NCI-H2081 (cell line): ENCODE data around the gene RSRC1.
"Not testable (repeated sequence)": the region's sequence is repeated elsewhere in the genome, so short reads cannot be mapped to it uniquely, and the experiment has no call there.

ENCODE experiments used
- DNase-seq, 2 experiments: peaks; one replicate each; lab custom pipeline; 2025; lab: John Stamatoyannopoulos, UW

Gene RSRC1

DNA sequence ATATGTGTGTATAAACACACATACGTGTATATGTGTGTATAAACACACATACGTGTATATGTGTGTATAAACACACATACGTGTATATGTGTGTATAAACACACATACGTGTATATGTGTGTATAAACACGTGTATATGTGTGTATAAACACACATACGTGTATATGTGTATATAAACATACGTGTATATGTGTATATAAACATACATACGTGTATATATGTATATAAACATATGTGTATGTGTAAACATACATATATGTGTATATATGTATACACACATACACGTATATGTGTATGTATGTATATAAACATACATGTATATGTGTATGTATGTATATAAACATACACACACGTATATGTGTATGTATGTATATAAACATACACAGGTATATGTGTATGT is 119.1 kb downstream of the RSRC1 start:
- not testable (repeated sequence) for DNase-seq

DNA sequence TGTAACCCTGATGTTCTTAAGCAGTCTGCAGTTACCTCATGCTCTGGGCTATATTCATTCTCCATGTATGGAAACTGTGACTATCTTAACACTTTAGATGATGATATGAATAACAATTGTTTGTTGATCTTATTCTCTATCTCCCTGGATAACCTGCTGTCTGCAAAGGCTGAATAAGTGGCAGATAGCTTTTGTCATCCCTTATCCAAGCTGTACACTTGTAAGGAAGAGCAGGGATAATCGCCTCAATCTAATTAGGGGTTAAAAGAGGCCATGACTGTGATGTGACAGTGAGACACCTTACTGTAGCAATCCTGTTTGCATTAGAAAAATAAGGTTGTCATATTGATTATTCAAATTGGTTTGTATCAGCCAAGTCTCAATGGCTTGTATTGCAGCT is 123.9 kb downstream of the RSRC1 start:
- DNase-seq: no peak

DNA sequence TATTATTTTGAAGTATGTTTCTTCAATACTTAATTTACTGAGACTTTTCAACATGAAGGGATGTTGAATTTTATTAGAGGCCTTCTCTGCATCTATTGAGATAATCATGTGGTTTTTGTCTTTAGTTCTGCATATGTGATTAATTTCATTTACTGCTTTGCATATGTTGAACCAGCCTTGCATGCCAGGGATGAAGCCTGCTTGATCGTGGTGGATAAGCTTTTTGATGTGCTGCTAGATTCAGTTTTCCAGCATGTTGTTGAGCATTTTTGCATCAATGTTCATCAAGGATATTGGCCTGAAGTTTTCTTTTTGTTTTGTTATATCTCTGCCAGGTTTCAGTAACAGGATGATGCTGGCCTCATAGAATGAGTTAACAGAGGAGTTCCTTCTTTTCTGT is 134.4 kb downstream of the RSRC1 start:
- no peak for DNase-seq

DNA sequence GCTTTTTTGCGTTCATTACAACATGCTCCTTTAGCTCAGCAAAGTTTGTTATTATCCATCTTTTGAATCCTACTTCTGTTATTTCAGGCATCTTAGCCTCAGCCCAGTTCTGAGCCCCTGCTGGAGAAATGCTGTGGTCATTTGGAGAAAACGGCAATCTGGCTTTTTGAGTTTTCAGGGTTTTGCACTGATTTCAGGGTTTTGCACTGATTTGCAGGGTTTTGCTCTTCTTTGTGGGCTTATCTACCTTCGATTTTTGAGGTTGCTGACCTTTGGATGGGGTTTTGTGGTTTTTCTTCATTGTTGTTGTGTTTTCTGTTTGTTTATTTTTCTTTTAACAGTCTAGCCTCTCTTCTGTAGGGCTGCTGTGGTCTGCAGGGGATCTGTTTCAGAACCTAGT is 137.4 kb downstream of the RSRC1 start:
- no peak for DNase-seq

DNA sequence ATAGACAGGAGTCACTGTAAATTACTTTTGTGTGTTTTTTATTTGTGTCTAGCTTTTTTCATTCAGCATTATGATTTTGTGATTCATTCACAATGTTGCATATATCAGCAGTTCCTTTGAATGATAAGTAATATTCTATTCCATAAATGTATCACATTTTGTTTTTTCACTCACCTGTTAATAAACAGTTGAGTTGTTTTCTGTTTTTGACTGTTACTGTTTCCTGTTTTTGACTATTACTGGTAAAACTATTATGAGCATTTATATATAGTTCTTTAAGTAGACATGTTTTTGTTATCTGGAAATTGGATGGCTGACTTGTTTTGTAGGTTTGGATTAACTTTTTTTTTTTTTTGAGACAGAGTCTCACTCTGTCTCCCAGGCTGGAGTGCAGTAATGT is 138.4 kb downstream of the RSRC1 start:
- no peak for DNase-seq

DNA sequence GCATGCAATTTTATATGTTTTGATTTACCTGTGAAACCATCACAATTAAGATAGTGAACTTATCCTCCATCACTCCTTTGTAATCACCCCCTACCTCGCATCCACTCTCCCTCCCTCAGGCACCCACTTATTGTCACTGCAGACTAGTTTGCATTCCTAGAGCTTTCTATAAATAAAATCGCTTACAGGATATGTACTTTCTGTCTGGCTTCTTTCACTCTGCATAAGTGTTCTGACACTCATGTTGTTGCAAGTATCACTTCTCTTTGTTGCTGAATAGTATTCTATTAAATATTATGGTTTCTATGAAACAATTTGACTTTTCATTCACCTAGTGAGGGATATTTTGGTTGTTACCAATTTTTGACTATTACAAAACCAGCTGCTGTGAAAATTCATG is 139.3 kb downstream of the RSRC1 start:
- DNase-seq: no peak

DNA sequence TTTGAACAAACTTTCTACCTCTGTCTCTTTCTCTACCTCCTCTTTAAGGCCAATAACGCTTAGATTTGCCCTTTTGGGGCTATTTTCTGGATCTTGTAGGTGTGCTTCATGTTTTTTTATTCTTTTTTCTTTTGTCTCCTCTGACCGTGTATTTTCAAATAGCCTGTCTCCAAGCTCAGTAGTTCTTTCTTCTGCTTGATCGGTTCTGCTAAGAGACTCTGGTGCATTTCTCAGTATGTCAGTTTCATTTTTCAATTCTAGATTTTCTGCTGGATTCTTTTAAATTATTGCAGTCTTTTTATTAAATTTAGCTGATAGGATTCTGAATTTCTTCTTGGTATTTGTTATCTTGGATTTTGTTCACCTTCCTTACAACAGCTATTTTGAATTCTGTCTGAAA is 148.7 kb downstream of the RSRC1 start:
- no peak for DNase-seq

DNA sequence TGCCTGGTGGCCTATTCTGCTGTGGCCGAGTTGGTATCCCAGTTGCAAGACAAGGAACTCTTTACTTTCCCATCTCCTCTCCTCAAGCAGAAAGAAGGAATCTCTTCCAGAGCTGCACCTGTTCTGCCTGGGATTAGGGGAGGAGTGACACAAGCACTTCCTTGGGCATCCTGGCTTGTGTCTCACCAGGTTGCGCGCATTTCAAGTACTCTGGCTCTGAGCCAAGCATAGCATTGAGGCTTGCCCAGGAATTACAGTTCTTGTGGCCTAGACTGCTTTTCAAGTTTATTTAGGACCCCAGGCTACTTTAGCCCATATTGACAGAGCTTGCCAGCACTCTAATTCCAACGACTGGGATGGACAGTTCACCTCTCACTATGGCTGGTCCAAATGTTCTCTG is 150.5 kb downstream of the RSRC1 start:
- DNase-seq: peak in 1 of 2 experiments; percentile 9

DNA sequence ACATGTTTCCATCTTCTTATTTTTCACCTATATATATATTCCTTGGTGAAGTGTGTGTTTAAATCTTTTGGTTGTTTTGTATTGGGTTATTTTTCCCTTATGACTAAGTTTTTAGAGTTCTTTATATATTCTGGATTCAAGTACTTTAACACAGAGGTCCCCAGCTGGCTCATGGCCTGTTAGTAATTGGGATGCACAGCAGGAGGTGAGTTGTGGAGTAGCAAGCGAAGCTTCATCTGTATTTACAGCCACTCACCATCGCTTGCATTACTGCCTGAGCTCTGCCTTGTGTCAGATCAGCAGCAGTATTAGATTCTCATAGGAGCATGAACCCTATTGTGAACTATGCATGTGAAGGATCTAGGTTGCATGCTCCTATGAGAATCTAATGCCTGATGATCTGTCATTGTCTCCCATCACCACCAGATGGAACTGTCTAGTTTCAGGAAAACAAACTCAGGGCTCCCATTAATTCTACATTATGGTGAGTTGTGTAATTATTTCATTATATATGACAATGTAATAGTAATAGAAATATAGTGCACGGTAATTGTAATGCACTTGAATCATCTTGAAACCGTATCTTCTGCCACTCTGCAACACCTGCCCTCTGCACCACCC is 151.6 kb downstream of the RSRC1 start:
- no peak for DNase-seq

DNA sequence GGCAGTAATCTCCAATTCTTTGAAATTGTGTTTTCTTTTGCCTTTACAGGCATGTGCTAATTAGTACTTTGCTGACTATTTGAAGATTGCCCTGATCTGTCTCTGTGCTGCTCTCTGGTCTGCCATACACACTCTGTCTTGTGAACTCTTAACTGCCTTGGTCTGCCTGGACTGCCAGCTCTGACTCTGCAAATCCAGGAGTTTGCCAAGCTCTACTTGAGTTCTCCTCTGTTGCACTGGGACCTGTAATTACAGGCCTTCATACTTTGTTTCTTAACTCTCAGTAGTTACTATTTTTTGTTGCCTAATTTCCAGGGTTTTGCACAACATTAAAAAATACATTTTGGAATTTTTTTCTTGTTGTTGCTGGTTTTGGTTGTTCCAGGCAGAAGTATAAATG is 155.0 kb downstream of the RSRC1 start:
- DNase-seq: no peak

DNA sequence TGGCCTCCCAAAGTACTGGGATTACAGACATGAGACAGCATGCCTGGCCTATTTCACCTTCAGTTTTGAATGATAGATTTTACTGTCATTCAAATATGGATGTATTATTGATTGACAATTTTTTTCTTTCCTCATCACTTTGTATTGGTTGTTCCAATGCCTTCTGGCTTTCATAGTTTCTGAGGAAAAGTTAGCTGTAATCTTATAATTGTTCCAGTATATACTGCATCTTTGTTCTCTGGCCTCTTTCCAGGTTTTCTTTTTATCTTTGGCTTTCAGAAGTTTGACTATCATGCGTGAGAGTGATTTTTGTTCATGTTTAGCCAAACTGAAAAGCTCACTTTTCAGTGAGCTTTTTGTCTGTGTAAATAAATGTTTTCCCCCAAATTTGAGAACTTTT is 157.1 kb downstream of the RSRC1 start:
- no peak for DNase-seq

DNA sequence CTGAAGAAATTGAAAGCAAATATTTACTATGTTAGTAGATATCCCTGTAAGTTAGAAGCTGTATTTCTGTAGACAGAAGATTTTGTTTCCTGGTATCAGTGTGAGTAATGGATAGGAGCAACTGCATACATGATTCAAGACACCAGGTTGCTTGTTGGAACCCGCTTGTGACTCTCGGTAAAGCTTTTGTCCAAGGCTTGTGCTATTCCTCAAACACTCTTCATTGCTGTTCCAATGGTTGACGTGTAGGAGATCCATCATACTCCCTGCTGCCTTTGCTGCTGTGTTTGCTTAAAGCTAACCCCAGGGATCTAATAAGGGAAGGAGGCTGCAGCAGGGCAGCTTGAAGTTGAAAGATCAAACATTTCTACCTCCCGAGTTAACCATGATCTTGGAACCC is 160.1 kb downstream of the RSRC1 start:
- DNase-seq: no peak

DNA sequence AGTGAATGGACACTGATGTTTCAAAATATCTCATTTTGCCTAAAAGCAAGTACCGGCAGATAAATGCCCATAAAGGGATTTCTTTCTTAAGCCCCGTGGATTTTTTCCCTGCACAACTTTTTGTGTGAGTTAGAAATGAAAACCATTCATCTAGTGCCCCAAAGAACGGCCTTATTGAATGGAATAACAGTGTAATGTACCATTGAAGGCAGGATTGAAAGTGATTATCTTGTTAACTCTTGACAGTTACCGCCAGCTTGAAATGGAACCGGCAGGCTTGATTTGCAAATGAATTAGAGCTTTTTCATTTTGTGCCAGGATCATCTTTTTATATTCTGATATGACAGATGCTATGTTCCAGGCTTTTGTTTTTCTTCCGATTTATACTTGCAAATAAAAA is 162.2 kb downstream of the RSRC1 start:
- DNase-seq: no peak

DNA sequence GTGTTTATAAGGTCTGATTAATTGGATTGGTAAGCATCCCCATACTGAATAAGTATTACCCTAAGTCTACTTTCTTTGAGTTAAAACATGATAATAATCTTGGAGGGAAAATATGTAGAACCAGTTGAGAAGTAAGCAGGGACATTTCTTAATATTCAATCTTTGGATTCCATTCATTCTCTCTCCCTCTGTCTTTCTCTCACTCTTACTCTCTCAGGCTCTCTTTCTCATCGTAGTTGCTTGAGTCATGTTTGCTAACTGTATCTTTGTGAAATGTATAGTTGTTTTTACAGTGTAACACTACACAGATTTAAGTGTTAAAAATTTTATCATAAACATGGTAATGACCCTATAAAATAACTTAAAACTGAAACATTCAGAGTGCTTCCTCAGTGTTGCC is 163.8 kb downstream of the RSRC1 start:
- no peak for DNase-seq

DNA sequence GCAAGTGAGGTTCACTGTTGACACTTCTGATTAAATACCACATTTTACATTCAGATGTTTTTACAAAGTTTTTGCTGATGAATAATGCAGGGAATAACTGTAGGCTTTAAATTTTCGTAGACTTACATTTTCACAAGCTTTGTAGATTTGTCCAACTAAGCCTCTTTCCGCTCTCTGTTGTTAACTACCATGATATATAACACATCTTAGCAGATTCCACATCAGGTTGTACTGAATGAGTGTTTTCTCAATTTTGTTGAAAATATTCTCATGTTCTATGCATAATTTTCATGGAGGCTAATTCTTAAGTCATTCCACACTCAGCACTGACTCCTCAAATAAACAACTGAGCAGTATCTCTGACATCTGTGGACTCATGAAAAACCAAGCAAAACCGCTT is 168.3 kb downstream of the RSRC1 start:
- DNase-seq: no peak

DNA sequence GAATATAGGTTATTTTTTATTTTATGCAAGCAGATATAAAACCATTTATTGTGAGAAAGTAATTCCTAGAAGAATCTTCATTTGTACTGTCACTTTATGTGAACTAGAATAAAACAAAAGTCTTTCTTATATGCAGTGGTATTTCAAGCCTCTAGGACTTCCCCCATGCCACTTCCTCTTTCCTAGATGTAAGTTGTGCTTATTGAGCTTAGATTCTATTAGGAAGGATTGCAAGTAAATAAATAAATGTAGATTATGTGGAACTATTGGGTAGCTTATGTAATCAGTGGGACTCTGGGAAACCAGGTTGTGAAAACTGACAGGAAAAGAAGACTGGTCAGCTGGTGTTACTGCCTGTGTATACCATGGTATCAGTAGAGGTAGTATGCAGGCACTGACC is 169.7 kb downstream of the RSRC1 start:
- no peak for DNase-seq

DNA sequence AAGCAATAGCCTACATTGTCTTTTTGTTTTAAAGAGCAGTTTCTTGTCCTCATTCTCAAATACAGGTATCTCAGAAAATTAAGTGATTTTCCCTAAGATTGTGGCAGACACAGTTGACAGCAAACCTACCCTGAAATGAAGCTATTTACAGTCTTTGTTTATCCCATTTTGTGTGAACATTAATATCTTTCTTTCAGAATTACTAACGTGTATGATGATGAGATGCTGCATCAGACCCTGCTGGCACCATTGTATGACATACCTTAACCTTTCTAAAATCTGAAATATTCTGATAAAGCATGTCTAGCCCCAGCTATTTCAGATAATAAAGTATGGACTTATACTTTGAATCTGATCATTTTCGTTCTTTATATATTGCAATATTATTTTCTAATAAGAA is 185.9 kb downstream of the RSRC1 start:
- DNase-seq: no peak

DNA sequence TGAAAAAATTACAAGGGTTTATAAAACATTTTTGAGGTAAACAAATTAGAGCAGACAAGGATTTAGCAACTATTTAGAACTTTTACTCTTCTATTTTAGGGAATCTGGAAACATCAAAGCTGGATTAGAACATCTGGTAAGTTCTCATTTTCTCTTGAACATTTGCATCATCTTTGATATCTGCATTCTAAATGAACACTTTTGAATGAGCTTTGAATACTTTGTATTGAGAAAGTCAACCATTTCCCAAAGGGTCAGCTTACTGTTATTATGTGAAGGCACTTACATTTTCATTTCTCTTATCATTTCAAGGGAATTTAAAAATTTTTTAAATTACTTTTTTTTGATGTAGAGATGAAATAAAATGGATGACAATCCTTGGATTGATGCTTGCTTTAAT is 188.1 kb downstream of the RSRC1 start:
- no peak for DNase-seq

DNA sequence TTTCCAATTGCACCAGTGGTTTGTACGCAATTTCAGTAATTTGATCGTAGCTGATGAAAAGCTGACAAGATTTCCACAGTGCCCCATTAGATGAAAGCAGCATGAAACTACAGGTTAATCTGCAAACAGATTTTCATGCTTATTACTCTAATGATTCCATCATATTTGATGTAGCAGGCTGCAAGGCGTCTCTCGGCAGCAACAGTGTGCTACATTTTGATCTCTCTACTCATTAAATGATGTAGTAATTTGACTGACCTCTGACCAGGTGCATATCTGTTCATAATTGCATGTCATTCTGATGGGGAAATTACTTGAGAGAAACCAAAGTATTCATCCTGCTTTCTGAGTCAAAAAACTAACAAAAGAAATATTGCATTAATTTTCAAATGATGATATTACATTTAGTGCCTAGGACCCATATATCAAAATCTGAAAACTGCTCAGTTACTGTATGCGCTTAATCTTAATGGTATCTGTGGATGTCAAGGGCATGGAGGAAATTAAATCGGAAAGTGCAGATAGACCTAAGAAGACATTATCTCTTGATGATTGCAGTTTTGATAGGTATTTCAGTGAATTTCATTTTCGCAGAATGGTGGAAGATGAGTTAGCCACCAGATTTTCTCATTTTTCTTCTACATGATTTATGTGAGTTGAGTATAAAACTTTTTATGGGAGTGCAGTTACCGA is 198.5 kb downstream of the RSRC1 start:
- no peak for DNase-seq

DNA sequence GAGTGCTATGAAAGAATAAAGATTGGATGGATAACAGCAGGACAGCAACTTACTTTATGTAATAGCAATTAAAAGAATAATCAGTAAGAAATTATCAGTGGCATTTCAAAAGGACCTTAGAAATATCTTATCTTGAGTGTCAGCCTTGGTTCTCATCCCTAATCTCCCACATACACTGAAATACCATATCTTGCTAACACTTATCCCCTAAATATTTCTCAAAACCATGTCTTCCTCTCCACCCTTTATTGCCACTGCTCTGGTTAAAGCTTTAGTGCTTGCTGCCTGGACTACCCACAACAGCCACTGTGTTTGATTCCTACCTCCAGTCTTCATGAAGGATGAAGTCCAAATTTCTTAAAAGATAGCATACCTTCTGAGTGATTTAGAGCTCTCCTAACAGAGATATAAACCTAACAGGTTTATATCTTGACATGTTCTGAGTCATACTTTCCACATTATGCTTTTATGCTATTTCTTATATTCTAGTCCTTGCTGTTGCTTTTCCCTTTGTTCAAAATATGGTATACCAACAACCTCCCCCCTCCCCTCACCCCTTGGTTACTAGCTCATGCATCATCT is 202.8 kb downstream of the RSRC1 start:
- no peak for DNase-seq

DNA sequence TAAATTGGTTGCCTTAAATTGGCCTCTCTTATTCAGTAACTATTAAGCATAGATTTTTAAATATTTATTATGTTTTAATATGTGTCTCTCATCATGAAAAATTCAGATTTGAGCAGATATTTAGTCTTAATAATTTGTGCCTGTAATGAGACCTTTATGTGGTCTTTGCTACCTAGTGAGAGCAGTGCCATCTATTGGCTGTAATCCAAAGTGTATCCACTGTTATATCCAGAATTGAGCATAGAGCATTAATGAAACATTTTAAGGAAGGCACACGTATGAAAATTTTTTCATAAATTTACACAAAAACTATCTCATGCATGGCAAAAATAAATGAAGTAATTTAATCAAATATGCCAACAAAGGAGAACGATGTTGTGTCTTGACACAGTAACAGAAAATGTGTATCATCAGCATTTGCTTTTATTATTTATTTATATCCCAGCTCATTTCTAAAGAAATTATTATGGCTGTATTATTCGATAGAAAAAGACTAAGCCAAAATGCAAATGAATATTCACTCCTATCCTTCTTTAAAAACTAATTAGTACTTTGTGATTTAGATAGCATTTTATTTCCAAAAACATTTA is 203.5 kb downstream of the RSRC1 start:
- peak; percentile 30 to 60 for DNase-seq

DNA sequence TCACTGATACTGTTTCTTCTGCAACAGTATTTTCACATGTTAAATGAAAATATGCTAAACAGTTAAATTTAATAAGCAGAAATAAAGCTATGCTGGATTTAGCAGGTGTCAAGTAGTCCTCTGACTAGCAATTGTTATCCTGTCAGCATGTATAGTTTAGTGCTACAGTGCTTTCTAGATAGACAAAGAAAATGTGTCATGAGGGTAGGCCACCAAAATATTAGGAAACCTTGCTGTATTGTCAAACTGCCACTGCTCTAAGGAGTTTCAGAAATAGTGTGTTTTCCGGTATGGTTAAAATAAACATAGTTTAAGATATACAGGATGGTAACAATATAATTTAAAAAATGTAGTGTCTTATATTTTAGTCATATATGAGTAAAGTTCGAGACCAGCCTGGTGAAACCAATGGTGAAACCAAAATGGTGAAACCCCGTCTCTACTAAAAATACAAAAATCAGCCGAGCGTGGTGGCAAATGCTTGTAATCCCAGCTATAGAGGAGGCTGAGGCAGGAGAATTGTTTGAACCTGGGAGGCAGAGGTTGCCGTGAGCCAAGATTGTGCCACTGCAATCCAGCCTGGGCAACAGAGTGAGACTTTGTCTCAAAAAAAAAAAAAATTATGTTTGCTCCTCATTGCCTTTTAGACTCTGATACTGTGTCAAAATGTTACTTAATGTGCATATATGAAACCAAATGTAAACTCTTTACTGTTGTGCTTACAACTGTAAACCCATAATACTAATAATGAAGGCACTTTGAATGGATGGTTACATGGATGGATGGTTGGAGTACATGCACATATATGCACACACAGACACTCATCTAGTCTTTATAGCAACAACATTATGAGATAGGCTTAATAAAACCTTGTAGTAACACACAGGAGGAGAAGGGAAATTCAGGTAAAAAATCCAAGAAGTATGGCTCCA is 204.8 kb downstream of the RSRC1 start:
- no peak for DNase-seq
